ENCODE measurements around the gene UPK3A.
"Not testable (repeated sequence)": the region's sequence is repeated elsewhere in the genome, so short reads cannot be mapped to it uniquely, and the experiment has no call there.

Gene UPK3A

GRCh38 chr22:45265535-45265934 lies 19.2 kb upstream of the UPK3A start:
- FAIRE-seq (peak; percentile 33), DNase-seq (ENCODE audit: insufficient read length, low spot score) (no peak)
- TF ChIP-seq POLR2AphosphoS5 (IDR thresholded peaks at IDR 0.05; ENCODE audit: low read depth, low read length) (no peak), POU2F2 (IDR thresholded peaks at IDR 0.05; ENCODE audit: low read depth, low read length) (no peak), POLR2A (IDR thresholded peaks at IDR 0.05; ENCODE audit: low read depth, low read length) (no peak), PAX5 (IDR thresholded peaks at IDR 0.05; ENCODE audit: insufficient read depth, low read length, severe bottlenecking) (no peak), SPI1 (IDR thresholded peaks at IDR 0.05; ENCODE audit: low read depth, low read length) (no peak), TAF1 (IDR thresholded peaks at IDR 0.05; ENCODE audit: low read depth, low read length) (no peak)

GRCh38 chr22:45268167-45268957 lies 16.4 kb upstream of the UPK3A start:
- FAIRE-seq, result no peak
- TF ChIP-seq PAX5 (IDR thresholded peaks at IDR 0.05; ENCODE audit: insufficient read depth, low read length, severe bottlenecking), result no peak
- TF ChIP-seq POLR2AphosphoS5 (IDR thresholded peaks at IDR 0.05; ENCODE audit: low read depth, low read length), result no peak
- TF ChIP-seq POLR2A (IDR thresholded peaks at IDR 0.05; ENCODE audit: low read depth, low read length), result no peak
- DNase-seq (ENCODE audit: insufficient read length, low spot score), result no peak

DNA sequence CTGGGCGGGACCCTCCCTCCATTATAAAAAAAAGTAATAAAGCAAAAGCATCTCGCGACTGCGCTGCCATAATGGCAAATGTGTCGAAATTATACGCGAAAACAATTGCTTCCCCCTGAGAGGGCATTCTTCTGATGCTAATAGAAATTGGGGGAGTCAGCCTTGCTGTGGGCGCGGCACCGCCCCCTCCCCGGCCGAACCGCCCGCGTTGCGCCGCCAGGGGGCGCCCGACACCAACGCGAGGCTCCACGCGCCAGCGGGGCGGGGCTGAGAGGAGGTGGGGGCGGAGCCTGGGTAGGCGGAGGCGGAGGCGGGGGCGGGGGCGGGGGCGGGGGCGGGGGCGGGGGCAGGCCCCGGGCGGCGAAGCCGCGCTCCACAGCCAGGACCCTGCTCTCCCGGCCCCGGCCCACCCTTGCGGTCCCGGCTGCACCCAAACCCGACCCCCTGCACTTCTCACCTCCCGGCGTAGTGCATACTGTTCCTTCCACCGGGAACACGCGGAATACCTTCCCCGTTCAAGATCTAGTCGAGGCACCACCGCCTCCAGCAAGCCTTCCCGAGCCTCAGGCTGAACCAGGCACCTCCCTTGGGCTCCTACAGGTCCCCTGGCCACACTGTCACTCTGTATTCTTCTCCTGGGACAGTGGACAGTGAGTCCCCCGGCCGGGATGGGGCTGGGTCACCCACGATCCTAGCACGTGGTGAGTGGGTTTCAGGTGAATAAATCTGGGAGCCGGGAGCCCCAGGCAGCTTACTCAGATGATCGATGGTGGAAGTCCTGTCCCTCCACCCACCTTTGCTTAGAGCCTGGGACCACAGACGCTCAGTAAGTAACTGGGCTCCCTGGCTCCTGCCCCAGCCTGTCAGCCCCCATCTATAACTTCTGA lies 15.5 kb upstream of the UPK3A start:
- peak; percentile 78 for DNase-seq (ENCODE audit: insufficient read length, low spot score)
- TF ChIP-seq TAF1 (IDR thresholded peaks at IDR 0.05; ENCODE audit: low read depth, low read length) (no peak), SPI1 (IDR thresholded peaks at IDR 0.05; ENCODE audit: low read depth, low read length) (no peak), POLR2A (IDR thresholded peaks at IDR 0.05; ENCODE audit: low read depth, low read length) (no peak), PAX5 (IDR thresholded peaks at IDR 0.05; ENCODE audit: insufficient read depth, low read length, severe bottlenecking) (no peak), POU2F2 (IDR thresholded peaks at IDR 0.05; ENCODE audit: low read depth, low read length) (no peak), POLR2AphosphoS5 (IDR thresholded peaks at IDR 0.05; ENCODE audit: low read depth, low read length) (no peak)
- peak; percentile 86 for FAIRE-seq

DNA sequence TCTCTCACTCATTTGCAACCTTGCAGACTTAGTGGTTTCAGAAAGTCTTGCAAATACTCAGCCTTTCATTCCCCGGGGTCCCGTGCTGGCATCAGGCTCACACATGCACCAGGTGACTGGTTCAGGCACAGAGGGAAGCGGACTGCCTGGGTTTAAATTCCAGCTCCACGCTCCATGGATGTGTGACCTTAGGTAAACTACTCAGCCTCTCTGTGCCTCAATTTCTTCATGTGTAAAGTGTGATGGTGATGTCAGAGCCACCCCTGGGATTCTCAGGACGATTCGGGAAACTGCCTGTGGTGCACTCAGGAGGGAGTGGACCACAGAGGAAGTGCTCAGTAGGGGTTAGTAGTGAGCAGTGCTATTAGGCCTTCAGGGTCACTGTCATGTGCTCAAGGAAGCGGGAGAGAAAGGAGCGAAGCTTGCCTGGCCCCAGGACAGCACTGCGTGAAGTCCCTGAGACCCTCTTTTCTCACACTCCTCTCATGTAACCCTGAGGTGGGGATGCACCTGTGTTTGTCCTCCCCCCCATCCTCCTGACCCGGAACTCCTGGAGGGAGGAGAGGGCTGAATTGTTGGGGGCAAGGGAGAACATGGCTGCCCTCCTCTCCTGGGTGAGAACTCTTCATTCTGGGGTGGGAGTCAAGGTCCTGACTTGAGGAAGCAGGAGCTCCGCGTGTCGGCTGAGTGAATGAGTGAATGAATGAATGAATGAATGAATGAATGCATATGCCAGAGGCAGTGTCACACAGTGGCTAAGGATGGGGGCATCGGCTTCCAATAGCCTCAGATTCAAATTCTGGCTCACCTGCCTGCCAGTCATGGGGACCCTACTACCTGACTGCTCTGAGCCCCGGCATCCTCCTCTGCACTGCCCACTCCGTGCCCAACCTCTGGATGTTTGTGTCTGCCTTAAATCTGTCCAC lies 14.4 kb upstream of the UPK3A start:
- no peak for DNase-seq (ENCODE audit: insufficient read length, low spot score)
- FAIRE-seq, result no peak
- TF ChIP-seq TAF1 (IDR thresholded peaks at IDR 0.05; ENCODE audit: low read depth, low read length) (no peak), SPI1 (IDR thresholded peaks at IDR 0.05; ENCODE audit: low read depth, low read length) (no peak), POLR2AphosphoS5 (IDR thresholded peaks at IDR 0.05; ENCODE audit: low read depth, low read length) (no peak), POLR2A (IDR thresholded peaks at IDR 0.05; ENCODE audit: low read depth, low read length) (no peak), POU2F2 (IDR thresholded peaks at IDR 0.05; ENCODE audit: low read depth, low read length) (no peak), PAX5 (IDR thresholded peaks at IDR 0.05; ENCODE audit: insufficient read depth, low read length, severe bottlenecking) (no peak)

DNA sequence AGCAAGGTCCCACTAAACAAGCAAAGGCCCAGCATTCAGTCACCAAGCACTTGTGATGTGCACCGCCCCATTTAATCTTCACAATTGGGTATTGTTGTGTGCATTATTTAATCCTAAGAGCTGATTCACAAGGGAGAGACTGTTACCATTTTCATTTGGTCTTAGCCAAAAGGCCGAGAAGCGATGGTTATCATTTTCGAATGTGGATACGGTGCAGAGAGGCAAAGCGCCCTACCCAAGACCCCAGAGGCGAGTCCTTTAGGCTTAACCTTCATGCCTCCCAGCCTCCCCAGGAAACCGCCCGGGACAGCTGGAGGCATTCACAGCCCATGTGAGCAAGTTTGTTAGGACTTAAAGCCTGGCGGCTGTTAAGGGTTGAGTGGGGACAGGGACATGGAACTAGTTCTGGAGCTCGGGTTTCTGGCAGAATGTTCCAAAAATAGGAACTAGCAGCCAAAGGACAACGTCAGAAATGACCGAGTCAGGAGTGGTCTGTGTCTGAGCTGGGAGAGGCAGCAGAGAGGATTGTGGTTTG lies 13.0 kb upstream of the UPK3A start:
- DNase-seq (ENCODE audit: insufficient read length, low spot score) (no peak), FAIRE-seq (no peak)
- TF ChIP-seq POU2F2 (IDR thresholded peaks at IDR 0.05; ENCODE audit: low read depth, low read length) (no peak), TAF1 (IDR thresholded peaks at IDR 0.05; ENCODE audit: low read depth, low read length) (no peak), SPI1 (IDR thresholded peaks at IDR 0.05; ENCODE audit: low read depth, low read length) (no peak), POLR2AphosphoS5 (IDR thresholded peaks at IDR 0.05; ENCODE audit: low read depth, low read length) (no peak), POLR2A (IDR thresholded peaks at IDR 0.05; ENCODE audit: low read depth, low read length) (no peak), PAX5 (IDR thresholded peaks at IDR 0.05; ENCODE audit: insufficient read depth, low read length, severe bottlenecking) (no peak)

- FAIRE-seq (no peak), DNase-seq (ENCODE audit: insufficient read length, low spot score) (no peak)
- TF ChIP-seq POLR2AphosphoS5 (IDR thresholded peaks at IDR 0.05; ENCODE audit: low read depth, low read length), result no peak
- TF ChIP-seq TAF1 (IDR thresholded peaks at IDR 0.05; ENCODE audit: low read depth, low read length), result no peak
- no peak for TF ChIP-seq SPI1 (IDR thresholded peaks at IDR 0.05; ENCODE audit: low read depth, low read length)
- TF ChIP-seq POLR2A (IDR thresholded peaks at IDR 0.05; ENCODE audit: low read depth, low read length), result no peak
- no peak for TF ChIP-seq POU2F2 (IDR thresholded peaks at IDR 0.05; ENCODE audit: low read depth, low read length)
- TF ChIP-seq PAX5 (IDR thresholded peaks at IDR 0.05; ENCODE audit: insufficient read depth, low read length, severe bottlenecking), result no peak
Measured at GRCh38 chr22:45272498-45272897, 12.3 kb upstream of the UPK3A start.

DNA sequence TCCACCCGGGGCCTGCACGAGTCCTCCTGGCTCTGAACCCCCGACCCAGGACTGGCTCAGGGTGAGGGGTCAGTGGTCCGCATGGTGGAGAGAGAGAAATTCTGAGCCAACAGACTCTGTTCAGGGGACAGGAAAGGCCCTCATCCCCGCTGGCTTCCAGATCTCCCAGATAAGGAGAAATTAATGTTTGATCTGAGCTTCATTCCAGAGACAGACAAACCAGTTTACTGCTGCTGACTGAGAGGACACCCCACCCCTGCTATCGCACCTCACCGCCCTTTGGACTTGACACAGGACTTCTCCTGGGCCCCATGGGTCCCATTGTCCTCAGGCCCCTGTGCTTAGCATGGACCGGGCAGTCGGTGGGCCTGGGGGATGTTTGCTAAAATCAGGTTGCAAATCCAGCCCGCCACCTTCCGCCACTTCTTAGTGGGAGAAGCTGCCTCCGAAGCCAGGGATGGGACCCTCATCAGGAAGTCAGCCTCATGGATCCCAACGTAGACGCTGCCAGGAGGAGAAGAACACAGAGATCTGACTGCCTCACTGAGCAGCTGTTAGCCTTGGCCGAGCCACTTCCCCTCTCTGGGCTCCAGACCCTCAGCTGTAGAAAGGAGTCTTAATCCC lies 11.2 kb upstream of the UPK3A start:
- no peak for FAIRE-seq
- no peak for DNase-seq (ENCODE audit: insufficient read length, low spot score)
- TF ChIP-seq PAX5 (IDR thresholded peaks at IDR 0.05; ENCODE audit: insufficient read depth, low read length, severe bottlenecking) (no peak), SPI1 (IDR thresholded peaks at IDR 0.05; ENCODE audit: low read depth, low read length) (no peak)

- DNase-seq (ENCODE audit: insufficient read length, low spot score), result no peak
- no peak for FAIRE-seq
- TF ChIP-seq POLR2AphosphoS5 (IDR thresholded peaks at IDR 0.05; ENCODE audit: low read depth, low read length) (no peak), POLR2A (IDR thresholded peaks at IDR 0.05; ENCODE audit: low read depth, low read length) (no peak), POU2F2 (IDR thresholded peaks at IDR 0.05; ENCODE audit: low read depth, low read length) (no peak), SPI1 (IDR thresholded peaks at IDR 0.05; ENCODE audit: low read depth, low read length) (no peak)
Measured at GRCh38 chr22:45276507-45277105, 8.1 kb upstream of the UPK3A start.

- FAIRE-seq; DNase-seq (ENCODE audit: insufficient read length, low spot score): not testable (repeated sequence)
Measured at GRCh38 chr22:45277720-45278119, 7.0 kb upstream of the UPK3A start.
